HG03520 (cell line): ENCODE results near the gene RIC1.
"Not testable (repeated sequence)": the region's sequence is repeated elsewhere in the genome, so short reads cannot be mapped to it uniquely, and the experiment has no call there.

ENCODE experiments used
- ATAC-seq: cut with Tn5 transposase; IDR thresholded peaks from one replicate; pipeline ENCODE4 v1.9.1; 2021; ENCODE audit warnings: mild to moderate bottlenecking, moderate library complexity; ENCODE audit not compliant: unreplicated experiment

The RIC1 gene

DNA sequence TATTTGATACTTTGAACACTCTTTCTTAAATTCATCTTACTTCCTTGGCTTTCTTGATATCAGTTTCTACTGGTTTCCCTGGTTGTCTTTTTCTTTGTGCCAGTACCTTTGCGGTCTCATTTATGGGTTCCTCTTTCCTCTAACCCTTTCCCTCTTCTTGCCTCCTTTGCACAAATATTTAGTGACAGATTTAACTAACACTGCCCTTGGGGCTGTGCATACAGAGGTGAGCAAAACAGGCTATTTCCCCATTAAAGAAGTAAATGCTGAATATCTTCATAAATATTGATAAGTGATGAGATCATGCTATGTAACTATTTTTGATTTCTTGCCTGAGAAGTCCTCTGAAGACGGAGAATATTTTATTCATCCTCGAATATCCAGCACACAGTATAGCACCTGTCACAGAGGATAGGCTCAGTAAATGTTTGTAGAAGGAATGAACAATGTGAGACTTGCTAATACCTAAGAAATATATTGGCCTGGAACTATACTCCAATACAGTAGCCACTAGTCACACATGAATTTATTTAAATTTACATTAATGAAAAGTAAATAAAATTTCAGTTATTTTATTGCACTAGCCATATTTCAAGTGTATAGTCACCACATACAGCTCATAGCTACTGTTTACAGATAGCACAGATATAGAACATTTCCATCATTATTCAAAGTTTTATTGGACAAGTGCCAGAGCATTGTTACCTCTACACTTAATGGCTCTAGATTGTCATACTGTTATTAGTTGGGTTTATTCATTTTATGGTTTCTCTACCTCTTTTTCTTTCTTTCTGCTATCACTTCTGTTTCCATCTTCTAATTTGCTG lies 90.4 kb downstream of the RIC1 start:
- no peak for ATAC-seq

DNA sequence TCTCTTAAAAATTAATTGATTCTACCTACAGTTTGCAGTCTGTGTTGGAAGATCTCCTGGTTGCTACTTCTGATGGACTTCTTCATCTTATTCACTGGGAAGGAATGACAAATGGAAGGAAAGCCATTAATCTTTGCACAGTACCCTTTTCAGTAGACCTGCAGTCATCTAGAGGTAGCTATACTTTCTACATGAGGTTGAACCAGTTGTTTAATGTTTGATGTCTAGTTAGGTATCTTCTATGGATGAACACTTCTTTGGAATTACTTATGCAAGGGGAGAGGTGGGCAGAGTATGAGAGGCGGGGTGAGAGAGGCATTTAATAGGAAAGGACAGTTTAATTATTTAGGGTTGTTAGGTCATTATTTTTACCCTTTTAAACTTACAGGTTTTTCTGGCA lies 91.2 kb downstream of the RIC1 start:
- no peak for ATAC-seq

- no peak for ATAC-seq
Observed at GRCh38 chr9:5721279-5722087, 92.6 kb downstream of the RIC1 start.

DNA sequence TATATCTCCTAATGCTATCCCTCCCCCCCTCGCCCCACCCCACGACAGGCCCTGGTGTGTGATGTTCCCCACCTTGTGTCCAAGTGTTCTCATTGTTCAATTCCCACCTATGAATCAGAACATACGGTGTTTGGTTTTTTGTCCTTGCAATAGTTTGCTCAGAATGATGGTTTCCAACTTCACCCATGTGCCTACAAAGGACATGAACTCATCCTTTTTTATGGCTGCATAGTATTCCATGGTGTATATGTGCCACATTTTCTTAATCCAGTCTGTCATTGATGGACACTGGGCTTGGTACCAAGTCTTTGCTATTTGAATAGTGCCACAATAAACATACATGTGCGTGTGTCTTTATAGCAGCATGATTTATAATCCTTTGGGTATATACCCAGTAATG lies 93.8 kb downstream of the RIC1 start:
- ATAC-seq = not testable (repeated sequence)

DNA sequence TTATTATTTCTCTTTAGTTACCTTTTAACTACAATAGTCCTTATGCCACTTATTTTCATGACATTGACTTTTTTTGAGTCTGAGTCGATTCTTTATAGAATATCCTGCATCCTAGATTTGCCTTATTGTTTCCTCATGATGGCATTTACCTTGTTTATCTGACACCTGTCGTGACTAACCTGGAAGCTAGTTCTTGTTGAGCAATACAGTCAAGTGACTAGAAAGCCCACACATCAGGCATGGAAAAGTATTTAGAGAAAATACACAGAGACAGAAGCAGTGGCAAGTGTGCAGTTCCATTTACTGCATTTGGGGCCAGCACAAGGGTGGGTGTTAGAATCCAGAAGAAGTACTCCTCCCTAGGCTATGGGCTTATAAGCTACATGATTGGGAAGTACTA lies 106.2 kb downstream of the RIC1 start:
- ATAC-seq = no peak

DNA sequence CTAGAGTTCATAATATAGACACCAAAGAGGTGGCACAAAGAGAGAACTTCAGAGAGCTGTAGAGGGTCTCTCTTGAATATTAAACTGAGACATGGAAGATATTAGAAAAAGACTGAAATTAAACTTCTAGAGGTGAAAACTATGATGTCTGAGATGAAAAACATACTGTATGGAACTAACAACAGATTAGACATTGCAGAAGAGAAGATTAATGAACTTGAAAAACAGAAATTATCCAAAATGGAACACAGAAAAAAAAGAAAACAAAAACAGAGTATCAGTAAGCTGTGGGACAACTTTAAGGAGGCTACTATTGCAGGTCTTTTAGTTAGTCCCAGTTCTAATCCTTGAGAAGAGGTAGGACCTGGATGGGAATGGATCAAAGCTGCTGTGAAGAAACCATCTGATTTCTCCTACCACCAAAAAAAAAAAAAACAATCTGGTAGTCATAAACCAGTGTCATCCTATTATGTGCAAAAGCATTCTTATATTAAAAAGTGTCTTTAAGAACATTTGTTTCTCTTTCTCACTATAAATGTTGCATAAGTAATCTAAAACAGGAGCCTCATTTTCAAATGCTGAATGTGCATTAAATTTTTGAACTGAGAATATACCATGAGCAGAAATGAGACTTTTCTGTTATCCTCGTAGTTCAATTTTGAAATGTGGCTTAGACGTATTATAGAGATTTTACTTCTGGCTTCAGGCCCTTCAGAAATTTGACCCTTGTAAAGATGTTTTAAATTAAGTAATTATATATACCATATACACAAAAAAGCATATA lies 107.8 kb downstream of the RIC1 start:
- no peak for ATAC-seq

- no peak for ATAC-seq
Observed at GRCh38 chr9:5743109-5743508, 114.2 kb downstream of the RIC1 start.

GRCh38 chr9:5748438-5748837 lies 119.5 kb downstream of the RIC1 start:
- no peak for ATAC-seq

DNA sequence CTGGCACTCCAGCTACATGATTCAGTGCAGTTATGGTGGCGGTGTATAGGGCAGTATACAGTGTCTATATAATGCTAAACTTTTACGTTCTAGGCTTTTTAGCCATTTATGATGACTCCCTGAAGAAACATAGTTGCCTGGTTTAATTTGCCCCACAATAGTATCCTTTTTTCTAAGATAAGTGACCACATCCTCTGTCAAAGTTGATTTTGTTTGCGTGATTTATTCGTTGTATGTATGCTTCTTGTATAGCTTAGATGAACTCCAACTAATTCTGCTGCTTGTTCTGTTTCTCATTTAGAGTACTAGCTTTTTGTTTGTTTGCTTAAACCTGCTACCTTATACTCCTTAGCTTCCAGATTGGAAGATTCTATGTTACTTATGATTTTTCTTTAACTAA lies 120.4 kb downstream of the RIC1 start:
- ATAC-seq = no peak

DNA sequence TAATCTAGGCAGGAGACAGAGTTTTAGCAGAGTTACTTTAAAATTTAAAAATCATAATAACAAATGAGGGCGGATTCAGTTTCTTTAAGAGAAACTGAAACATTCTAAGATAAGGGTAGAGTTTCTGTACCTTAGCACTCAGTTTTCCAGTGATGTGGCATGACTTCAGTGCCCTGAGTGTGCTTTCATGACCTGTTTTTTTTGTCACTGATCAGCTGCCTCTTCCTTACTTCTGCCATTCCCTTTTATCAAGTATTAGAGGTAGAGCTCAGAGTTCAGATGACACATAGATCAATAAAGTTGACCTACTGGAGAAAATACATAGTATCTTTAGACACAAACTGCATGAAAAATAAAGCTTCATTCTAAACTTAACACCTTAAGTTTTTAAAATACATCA lies 121.7 kb downstream of the RIC1 start:
- no peak for ATAC-seq

- ATAC-seq = no peak
Observed at GRCh38 chr9:5756633-5757032, 127.7 kb downstream of the RIC1 start.

DNA sequence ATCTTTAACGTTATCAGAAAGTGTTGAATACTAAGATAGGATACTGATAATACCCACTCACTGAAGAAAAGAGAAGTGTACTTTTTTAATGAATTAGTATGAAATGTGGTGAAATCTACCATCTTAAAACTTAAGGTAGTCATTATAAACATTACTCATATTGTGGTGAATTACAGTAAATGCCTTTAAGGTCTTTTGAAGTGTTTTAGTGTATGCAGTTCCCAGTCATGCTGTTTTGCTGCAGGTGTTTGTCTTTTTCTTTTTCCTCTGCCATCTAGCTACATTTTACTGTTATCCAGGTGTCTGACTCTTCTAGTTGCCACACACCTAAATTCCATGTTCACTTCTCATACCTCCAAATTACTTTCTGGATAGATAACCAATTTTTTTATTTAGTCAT lies 131.4 kb downstream of the RIC1 start:
- no peak for ATAC-seq

DNA sequence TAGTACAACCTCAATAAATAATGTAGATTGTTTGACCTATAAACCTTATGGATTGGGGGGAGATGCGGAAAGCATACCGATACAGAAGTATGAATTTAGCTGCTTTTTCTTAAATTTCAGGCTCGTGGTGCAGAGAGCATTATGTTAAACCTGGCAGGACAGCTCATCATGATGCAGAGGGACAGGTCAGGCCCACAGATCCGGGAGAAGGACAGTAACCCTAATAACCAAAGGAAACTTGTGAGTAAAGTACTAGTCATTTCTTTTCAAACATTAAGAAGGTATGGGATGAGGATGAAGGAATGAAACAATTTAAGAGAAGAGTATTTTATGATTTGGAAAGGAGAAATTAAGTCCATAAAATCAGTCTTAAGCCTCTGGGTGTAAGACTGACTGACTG lies 133.5 kb downstream of the RIC1 start:
- ATAC-seq = no peak

GRCh38 chr9:5764130-5764868 lies 135.4 kb downstream of the RIC1 start:
- ATAC-seq = peak; percentile 72

GRCh38 chr9:5767968-5768932 lies 139.3 kb downstream of the RIC1 start:
- ATAC-seq = peak; percentile 64

- ATAC-seq = no peak
Observed at GRCh38 chr9:5773324-5773999, 144.6 kb downstream of the RIC1 start.

DNA sequence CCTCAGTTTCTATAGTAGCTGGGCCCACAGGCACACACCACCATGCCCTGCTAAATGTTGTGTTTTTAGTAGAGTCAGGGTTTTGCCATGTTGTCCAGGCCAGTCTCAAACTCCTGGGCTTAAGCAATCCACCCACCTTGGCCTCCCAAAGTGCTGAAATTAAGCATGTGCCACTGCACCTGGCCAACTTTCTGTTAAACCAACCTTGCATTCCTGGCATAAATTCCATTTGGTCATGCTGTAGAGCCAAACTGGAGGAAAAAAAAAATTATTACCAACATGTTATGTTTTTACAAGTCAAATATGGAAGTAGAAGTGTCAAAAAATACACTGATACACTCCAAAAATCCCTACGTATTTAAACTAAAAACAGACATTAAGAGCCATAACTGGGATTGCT lies 149.9 kb downstream of the RIC1 start:
- ATAC-seq = no peak

DNA sequence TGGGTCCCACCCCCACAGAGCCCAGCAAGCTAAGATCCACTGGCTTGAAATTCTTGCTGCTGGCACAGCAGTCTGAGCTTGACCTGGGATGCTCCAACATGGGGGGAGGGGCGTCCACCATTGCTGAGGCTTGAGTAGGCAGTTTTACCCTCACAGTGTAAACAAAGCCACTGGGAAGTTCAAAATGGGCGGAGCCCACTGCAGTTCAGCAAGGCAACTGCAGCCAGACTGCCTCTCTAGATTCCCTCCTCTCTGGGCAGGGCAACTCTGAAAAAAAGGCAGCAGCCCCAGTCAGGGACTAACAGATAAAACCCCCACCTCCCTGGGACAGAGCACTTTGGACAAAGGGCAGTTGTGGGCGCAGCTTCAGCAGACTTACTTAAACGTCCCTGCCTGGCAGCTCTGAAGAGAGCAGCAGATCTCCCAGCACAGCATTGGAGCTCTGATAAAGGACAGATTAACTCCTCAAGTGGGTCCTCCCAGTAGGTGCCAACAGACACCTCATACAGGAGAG lies 150.9 kb downstream of the RIC1 start:
- ATAC-seq = not testable (repeated sequence)

GRCh38 chr9:5783420-5783819 lies 154.5 kb downstream of the RIC1 start:
- ATAC-seq = not testable (repeated sequence)
